Testis (tissue), 5 donors: Measurements from ENCODE around the gene EI24. TPM values are rescaled to one million over a fixed set of nuclear protein-coding genes. Genes with fewer than 3 reads are reported as not detected.

ENCODE experiments used
- DNase-seq: peaks from one replicate; pipeline ENCODE4 v3.0.0-alpha.2; 2019
- H3K27ac ChIP-seq, 2 donors: fragments of 200-600 bp; sonication (generic); one replicate each; pipeline ENCODE4 v1.5.1; 2019
- H3K27me3 ChIP-seq: fragments of 200-600 bp; sonication (generic); one replicate; pipeline ENCODE4 v1.5.1; 2019
- H3K36me3 ChIP-seq: fragments of 200-600 bp; sonication (generic); one replicate; pipeline ENCODE4 v1.5.1; 2017; ENCODE audit warnings: low read depth; ENCODE audit errors: missing control alignments
- H3K4me1 ChIP-seq: fragments of 200-600 bp; sonication (generic); one replicate; pipeline ENCODE4 v1.5.1; 2019
- H3K4me3 ChIP-seq, 2 donors: fragments of 200-600 bp; sonication (generic); one replicate each; pipeline ENCODE4 v1.5.1; 2017 to 2019
- H3K9me3 ChIP-seq: fragments of 200-600 bp; sonication (generic); one replicate; pipeline ENCODE4 v1.5.1; 2017
- CTCF ChIP-seq, 3 experiments: fragments of 450-650 bp in 2 of 3; fragments of 200-600 bp in 1 of 3; sonication (generic) in 1 of 3; IDR thresholded peaks; one replicate each; pipeline ENCODE4 v1.5.1; 2016 to 2019; ENCODE audit warnings: antibody characterized with exemption in 3 of 3, mild to moderate bottlenecking in 2 of 3, moderate library complexity in 1 of 3
- POLR2A ChIP-seq: fragments of 450-650 bp; IDR thresholded peaks from one replicate; pipeline ENCODE4 v1.6.1; 2017; ENCODE audit warnings: antibody characterized with exemption, mild to moderate bottlenecking, moderate library complexity
- WGBS, 2 donors: methylation state at CpG; one replicate each; pipeline ENCODE4 v1.1.5; 2018; 5-methylcytosine and 5-hydroxymethylcytosine counted together
- intact Hi-C: fragments of 100-400 bp; cut with DNase I; formaldehyde crosslinking; loops from one replicate; pipeline ENCODE4 v1.15.1; 2023; ENCODE audit warnings: low total_unique reads
- long read RNA-seq, 2 donors: transcript quantifications; one replicate each; lab custom pipeline, GENCODE V29; 2026
- polyA plus RNA-seq: library from polyadenylated mRNA; stranded (reverse); fragments of 350-450 nt; fragmentation: Illumina TruSeq; extraction: RNeasy Lipid Tissue Mini Kit (QIAGEN cat#74804); gene quantifications from one replicate; pipeline ENCODE4 v1.2.3, GENCODE V29; 2014; ENCODE audit warnings: low read depth, low replicate concordance; ENCODE audit not compliant: insufficient read depth
- total RNA-seq, 2 donors: library from RNA; depleted of rRNA; stranded (reverse); fragments of >200 nt; gene quantifications; one replicate each; pipeline ENCODE4 v1.2.3, GENCODE V29; 2016

EI24 gene
- 10 to 100 TPM; 35.6 to 36.8 TPM for total RNA-seq
- 91.2 TPM for polyA plus RNA-seq
- long read RNA-seq, donor 1, transcript EI24-201 (11 exons, 2,455 nt): major isoform, 28 of 54 reads
- long read RNA-seq, donor 1, partial matches to known transcripts: 25 of 54 reads
- long read RNA-seq, donor 1, other reads (novel, unspliced or antisense): 0 of 54 reads
- long read RNA-seq, donor 2, transcript EI24-201 (11 exons, 2,455 nt): major isoform, 12 of 18 reads
- long read RNA-seq, donor 2, partial matches to known transcripts: 6 of 18 reads
- long read RNA-seq, donor 2, other reads (novel, unspliced or antisense): 0 of 18 reads

GRCh38 chr11:125568970-125569914 is at the start of gene EI24:
Gene EI24, plus strand, starts transcription at chr11:125569477. Its CDS starts 3,051 bp downstream, at chr11:125572528.
- no peaks in the 10 kb centered on the region for H3K36me3 ChIP-seq
- H3K4me3 ChIP-seq: peak within 1 kb of the TSS; percentile 90 to 94
- TF ChIP-seq CTCF (IDR thresholded peaks at IDR 0.05): peak; percentile 43 to 66 (median 66)
- TF ChIP-seq POLR2A: no peak
- DNase-seq: peak; percentile 93
- H3K27ac ChIP-seq: peak within 1 kb of the TSS; percentile 81 to 85
- H3K4me1 ChIP-seq: peaks cover 13% of the 10 kb centered on the region
- no peaks in the 10 kb centered on the region for H3K9me3 ChIP-seq
- H3K27me3 ChIP-seq: no peaks in the 10 kb centered on the region
- intact Hi-C loops: no loop called here
- WGBS, 2 donors: 0 to 1% methylated on average over 24 to 53 of the region's 83 CpGs

GRCh38 chr11:125519860-125520834 is 49.1 kb upstream of the EI24 start:
- Histone ChIP-seq H3K4me1 (peaks cover 4% of the 10 kb centered on the region), H3K36me3 (no peaks in the 10 kb centered on the region), H3K27ac (no peak overlapping the region), H3K27me3 (no peaks in the 10 kb centered on the region), H3K9me3 (no peaks in the 10 kb centered on the region), H3K4me3 (no peak overlapping the region)
- WGBS, 2 donors: 96 to 97% methylated on average over 2 of the region's 2 CpGs
- intact Hi-C loops: no loop called here
- no peak for TF ChIP-seq CTCF (IDR thresholded peaks at IDR 0.05)
- TF ChIP-seq POLR2A: no peak
- DNase-seq: no peak

DNA sequence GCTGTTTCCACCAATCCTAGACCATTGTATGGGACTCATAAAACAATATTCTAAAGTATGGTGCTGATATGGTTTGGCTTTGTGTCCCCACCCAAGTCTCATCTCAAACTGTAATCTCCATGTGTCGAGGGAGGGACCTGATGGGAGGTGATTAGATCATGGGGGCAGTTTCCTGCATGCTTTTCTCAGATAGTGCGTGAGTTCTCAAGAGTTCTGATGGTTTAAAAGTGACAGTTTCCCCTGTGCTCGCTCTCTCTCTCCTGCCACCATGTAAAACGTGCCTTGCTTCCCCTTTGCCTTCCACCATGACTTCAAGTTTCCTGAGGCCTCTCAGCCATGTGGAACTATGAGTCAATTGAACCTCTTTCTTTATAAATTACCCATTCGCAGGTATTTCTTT is 44.0 kb upstream of the EI24 start:
- no peak for TF ChIP-seq CTCF (IDR thresholded peaks at IDR 0.05)
- TF ChIP-seq POLR2A: no peak

GRCh38 chr11:125532668-125533067 is 36.6 kb upstream of the EI24 start:
- H3K27me3 ChIP-seq: no peaks in the 10 kb centered on the region
- TF ChIP-seq CTCF (IDR thresholded peaks at IDR 0.05) (no peak), POLR2A (no peak)
- 76 to 80% methylated on average over 3 of the region's 3 CpGs for WGBS, 2 donors

More for the DNA sequence above, 44.0 kb upstream of the EI24 start:
- Histone ChIP-seq H3K27ac (no peak overlapping the region), H3K9me3 (no peaks in the 10 kb centered on the region), H3K4me1 (no peaks in the 10 kb centered on the region), H3K4me3 (no peak overlapping the region), H3K36me3 (no peaks in the 10 kb centered on the region), H3K27me3 (no peaks in the 10 kb centered on the region)
- intact Hi-C loops: no loop called here
- no peak for DNase-seq
- WGBS, 2 donors: 71 to 79% methylated on average over 5 of the region's 5 CpGs

More at GRCh38 chr11:125532668-125533067, 36.6 kb upstream of the EI24 start:
- intact Hi-C loops: no loop called here
- Histone ChIP-seq H3K9me3 (no peaks in the 10 kb centered on the region), H3K4me3 (no peak overlapping the region), H3K27ac (no peak overlapping the region), H3K36me3 (no peaks in the 10 kb centered on the region), H3K4me1 (no peaks in the 10 kb centered on the region)
- DNase-seq: no peak
